Hepatic stellate cell (primary cell): Measurements from ENCODE around the gene ZNF691.
"Not testable (repeated sequence)": the region's sequence is repeated elsewhere in the genome, so short reads cannot be mapped to it uniquely, and the experiment has no call there.

ENCODE experiments used
- DNase-seq: peaks from one replicate; pipeline ENCODE4 v3.0.0; 2011; ENCODE audit warnings: low spot score

ZNF691 gene

DNA sequence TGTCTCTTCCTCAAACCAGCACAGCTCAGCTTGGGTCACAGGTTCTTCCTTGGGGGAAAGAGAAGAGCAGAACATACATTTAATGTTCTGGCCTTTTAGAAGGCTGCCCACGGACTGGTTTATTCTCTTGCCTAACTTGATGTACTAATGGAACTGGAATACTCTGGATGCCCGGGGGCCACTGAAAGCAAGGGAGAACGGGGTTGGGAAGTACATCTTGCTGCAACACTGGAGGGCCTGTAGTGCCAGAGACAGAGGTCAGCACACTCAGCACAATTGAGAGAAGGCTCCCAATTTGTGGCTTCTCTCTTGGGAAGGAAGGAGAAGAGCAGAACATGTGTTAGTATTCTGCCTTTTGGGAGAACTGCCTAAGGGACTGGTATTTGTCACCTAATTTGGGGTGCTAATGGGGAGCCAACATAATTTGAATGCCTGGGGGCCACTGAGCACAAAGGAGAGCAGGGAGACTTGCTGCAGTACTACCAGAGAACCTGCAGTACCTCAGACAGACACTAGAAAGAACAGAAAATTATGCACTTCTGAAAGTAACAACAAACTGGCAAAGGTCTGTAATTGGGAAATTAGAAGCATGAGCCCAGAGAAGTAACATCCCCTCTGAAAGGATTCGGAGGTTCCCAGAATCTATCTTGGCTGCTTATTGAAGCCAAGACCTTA is 14.1 kb downstream of the ZNF691 start:
- no peak for DNase-seq

DNA sequence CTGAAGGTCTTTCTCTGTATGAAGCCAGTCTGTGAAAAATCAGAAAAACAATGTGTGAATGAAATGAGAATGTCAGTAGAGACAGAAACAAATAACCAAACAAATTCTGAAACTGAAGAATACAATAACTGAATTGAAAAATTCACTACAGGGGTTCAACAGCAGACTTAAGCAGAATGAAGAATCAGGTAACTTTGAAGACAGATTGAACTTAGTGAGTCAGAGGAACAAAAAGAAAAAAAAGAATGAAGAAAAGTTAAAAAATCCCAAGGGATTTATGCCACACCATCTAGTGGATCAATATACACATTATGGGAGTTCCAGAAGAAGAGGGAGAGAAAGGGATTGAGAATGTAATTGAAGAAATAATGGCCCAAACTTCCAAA is 14.6 kb downstream of the ZNF691 start:
- DNase-seq: no peak

DNA sequence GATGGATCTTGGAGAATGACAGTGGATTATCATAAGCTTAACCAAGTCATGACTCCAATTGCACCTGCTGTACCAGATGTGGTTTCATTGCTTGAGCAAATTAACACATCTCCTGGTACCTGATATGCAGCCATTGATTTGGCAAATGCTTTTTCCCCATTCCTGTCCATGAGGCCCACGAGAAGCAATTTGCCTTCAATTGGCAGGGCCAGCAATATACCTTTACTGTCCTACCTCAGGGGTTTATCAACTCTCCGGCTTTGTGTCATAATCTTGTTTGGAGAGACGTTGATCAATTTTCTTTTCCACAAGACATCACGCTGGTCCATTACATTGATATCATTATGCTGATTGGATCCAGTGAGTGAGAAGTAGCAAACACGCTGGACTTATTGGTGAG is 20.1 kb downstream of the ZNF691 start:
- DNase-seq: no peak

DNA sequence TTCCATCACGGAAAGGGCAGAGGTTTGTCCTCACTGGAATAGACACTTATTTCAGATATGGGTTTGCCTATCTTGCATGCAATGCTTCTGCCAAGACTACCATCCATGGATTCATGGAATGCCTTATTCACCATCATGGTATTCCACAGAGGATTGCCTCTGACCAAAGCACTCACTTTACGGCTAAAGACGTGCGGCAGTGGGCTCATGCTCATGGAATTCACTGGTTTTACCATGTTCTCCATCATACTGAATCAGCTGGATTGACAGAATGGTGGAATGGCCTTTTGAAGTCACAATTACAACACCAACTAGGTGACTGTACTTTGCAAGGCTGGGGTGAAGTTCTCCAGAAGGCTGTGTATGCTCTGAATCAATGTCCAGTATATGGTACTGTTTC is 22.1 kb downstream of the ZNF691 start:
- not testable (repeated sequence) for DNase-seq

DNA sequence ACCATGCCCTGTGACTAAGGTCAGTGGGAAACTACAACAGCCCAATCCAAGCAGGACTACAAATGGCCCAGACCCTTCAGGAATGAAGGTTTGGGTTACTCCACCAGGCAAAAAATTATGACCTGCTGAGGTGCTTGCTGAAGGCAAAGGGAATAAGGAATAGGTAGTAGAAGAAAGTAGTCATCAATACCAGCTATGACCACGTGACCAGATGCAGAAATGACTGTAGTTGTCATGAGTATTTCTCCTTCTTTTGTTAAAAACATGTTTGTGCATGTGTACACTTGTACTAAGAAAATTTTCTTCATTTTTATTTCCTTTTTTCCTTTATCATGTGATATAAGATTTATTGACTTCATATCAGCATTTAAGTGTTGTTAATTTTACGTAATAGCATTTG is 22.8 kb downstream of the ZNF691 start:
- not testable (repeated sequence) for DNase-seq

DNA sequence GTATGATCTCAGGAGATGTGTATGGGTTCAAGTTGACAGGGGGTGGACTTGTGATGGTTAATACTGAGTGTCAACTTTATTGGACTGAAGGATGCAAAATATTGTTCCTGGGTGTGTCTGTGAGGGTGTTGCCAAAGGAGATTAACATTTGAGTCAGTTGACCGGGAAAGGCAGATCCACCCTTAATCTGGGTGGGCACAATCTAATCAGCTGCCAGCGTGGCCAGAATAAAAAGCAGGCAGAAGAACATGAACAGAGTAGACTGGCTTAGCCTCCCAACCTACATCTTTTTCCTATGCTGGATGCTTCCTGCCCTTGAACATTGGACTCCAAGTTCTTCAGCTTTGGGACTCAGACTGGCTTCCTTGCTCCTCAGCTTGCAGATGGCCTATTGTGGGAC is 23.3 kb downstream of the ZNF691 start:
- DNase-seq: not testable (repeated sequence)

DNA sequence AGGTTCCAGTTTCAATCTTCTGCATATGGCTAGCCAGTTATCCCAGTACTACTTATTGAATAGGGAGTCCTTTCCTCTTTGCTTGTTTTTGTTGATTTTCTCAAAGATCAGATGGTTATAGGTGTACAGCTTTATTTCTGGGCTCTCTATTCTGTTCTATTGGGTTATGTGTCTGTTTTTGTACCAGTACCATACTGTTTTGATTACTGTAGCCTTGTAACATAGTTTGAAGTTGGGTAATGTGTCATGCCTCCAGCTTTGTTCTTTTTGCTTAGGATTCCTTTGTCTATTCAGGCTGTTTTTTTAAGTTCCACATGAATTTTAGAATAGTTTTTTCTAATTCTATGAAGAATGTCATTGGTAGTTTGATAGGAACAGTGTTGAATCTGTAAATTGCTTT is 26.7 kb downstream of the ZNF691 start:
- not testable (repeated sequence) for DNase-seq

DNA sequence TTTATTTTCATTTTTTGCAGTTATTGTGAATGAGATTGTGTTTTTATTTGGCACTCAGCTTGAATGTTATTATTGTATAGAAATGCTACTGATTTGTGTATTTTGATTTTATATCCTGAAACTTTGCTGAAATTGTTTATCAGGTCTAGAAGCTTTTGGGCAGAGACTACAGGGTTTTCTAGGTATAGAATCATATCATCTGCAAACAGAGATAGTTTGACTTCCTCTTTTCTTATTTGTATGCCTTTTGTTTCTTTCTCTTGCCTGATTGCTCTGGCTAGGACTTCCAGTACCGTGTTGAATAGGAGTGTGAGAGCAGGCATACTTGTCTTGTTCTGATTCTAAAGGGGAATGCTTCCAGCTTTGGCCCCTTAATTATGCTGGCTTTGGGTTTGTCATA is 27.3 kb downstream of the ZNF691 start:
- no peak for DNase-seq

DNA sequence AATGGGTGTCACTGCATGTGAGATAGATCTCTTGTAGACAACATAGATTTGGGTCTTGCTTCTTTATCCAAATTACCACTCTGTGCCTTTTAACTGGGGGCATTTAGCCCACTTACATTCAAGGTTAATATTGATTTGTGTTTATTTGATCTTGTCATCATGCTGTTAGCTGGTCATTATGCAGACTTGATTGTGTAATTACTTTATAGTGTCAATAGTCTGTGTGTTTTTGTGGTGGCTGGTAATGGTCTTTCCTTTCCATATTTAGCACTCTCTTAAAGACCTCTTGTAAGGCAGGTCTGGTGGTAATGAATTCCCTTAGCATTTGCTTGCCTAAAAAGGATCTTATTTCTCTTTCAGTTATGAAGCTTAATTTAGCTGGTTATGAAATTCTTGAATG is 29.6 kb downstream of the ZNF691 start:
- no peak for DNase-seq

DNA sequence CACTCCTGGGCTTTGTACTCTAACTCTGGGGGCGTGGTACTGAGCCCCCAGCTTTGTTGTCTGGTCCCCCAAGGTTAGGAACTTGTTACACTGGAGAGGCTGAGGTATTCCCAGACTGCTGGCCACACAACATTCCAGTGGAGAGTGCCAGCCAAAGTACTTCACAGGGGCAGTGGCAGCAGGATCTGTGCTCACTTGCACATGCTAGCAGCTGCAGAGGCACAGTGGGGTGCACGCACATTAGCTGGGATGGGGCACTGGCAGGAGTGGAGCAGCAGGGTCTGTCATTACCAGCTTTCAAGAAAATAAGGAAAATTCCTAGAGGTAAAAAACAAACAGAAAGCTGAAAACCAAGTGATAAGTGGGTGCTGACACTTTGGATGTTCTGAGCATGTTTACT is 31.0 kb downstream of the ZNF691 start:
- no peak for DNase-seq

DNA sequence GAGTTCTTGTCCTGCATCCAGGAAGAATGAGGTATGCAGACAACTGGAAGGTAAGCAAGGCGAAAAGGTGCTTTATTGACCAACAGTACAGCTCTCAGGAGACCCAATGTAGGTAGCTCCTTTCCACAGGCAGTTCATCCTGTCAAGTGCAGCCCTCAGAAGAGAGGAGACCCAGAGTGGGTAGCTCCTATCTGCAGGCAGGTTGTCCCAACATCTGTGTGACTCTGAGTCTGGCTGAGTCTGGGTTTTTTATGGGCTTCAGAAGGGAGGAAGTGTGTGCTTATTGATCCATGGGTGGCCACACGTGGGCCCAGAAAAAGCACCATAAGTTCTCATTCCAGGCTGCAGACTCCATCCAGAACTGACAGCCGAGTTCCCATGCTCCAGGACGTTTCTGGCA is 34.0 kb downstream of the ZNF691 start:
- DNase-seq: no peak

DNA sequence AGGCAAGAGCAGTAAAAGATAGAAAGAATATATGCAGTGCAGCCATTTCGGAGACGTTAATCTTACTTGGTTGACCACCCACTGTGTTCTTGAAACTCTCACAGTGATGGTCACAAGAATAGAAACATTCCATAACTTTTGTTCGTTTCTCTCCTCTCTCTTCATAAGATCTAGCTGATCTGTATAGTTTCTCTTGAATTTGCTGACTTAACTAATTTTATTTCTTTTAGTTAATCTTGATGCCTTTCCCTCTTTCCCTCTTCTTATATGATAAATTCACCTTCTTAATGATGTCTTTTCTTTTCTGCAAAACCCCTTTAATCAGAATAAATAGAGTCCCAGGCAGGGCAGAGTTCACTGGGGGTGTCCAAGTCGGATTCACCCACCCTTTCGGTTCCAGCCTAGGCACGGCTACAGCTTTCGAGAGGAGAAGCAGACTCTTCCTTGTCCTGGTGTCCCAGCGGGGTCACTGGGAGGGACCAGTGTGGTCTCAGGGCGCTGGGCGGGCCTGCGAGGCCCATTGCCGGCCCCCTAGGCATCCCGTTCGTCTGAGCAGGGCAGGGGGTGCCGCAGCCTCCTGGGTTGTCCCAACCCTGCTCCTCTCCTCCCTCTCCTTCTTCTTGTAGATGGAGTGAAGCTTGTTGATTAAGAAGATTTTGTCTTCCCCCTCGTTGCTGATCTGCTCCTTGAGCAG is 39.8 kb downstream of the ZNF691 start:
- DNase-seq: no peak

DNA sequence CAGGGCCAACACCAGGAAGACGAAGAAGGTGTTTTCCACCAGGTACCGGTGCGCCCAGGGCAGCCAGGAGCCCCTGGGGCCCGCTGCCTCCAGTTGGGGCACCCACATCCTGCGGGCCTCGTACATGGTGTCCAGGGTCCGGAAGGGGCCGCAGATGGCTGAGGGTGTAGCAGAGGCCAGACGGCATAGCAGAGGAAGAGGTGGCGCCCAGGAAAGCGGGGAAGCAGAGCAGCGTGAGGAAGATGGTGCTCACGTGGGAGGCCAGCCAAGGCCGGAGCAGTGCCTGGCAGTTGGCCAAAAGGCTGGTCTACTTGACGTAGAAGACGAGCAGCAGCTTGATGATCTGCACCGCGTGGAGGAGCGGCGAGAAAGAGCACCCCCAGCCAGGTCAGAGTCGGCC is 40.4 kb downstream of the ZNF691 start:
- DNase-seq: no peak

DNA sequence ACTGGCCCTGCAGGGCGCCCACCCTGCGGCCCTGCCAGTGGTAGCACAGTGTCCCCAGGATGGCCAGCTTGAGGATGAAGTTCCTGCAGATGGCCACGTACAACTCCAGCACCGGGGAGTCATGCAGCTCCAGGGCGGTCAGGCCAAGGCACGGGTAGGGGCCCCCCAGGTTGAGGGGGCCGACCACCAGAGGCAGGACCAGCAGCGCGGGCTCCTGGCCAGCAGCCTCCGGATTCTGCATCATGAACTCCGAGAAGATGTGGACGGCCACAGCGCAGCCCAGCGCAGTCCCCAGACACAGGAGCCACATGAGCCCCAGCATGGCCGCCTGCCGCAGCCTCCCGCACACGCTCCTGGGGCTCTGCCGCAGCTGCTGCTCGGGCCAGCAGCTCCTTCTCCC is 41.0 kb downstream of the ZNF691 start:
- no peak for DNase-seq

DNA sequence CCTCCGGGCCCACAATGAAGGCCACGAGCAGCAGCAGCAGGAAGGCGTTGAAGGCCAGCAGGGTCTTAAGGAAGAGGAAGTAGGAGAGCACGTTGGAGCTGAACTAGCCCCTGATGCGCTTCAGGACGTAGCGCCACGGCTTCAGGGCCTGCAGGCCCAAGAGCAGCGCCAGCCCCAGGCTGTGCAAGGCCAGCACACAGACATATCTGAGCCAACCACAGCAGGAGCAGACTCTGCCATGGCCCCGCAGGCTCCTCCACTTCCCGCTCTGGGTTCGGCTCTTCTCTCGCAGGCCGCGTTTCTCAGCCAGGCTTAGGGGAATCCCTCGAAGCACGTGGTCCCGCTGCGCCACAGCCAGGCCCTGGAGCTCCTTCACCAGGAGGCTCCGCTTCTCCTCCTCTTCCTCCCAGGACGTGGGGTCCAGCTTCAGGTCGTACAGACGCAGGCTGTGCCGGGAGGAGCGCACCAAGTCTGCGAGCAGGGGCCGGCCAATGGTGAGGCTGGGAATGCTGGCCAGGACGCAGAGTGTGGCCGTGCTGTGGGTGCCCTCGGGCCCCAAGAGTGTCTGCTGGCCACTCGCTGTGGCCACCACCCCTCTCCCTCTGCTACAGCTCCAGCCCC is 41.7 kb downstream of the ZNF691 start:
- DNase-seq: no peak

DNA sequence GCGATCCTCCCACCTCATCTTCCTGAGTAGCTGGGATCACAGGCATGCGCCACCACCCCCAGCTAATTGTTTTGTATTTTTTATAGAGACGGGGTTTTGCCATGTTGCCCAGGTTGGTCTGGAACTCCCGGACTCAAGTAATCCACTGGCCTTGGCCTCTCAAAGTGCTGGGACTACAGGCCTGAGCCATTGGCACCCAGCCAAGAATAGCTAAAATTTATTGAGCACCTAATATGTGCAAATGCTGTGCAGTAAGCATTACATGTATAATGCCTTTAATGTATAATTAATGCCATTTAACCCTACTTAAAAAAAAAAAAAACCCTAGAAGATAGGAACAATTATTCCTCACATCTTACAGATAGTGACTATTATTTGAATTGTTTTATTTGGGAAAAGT is 42.9 kb downstream of the ZNF691 start:
- DNase-seq: no peak

DNA sequence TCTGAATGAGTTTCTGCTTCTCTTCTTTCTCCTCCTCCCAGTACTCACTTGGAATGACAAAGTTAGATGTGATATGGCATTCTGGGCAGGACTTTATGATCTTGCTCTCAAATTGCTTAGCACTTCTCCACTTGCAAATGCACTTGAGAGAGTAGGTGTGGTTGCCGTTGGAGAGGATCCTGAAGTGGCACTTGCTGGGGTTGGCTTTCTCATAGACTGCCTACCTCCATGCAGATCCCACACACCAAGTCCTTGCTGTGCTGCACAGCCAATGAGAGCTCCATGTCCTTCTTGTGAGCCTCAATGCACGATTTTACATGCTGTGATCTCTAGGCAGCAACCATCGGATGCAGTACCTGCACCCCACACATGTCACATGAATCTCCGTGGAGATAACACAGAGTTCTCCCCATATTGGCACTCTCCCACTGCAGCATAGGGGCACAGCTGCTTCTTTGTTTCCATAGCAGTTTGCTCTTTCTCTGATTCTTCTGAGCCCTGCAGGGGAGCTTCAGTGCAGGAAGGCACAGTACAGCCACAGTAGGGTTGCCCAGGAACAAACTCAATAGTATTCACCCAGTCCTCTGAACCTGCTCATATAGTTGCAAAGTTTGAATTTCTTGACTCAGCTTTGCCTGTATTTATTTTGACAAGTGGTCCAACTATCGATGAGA is 45.2 kb downstream of the ZNF691 start:
- no peak for DNase-seq

DNA sequence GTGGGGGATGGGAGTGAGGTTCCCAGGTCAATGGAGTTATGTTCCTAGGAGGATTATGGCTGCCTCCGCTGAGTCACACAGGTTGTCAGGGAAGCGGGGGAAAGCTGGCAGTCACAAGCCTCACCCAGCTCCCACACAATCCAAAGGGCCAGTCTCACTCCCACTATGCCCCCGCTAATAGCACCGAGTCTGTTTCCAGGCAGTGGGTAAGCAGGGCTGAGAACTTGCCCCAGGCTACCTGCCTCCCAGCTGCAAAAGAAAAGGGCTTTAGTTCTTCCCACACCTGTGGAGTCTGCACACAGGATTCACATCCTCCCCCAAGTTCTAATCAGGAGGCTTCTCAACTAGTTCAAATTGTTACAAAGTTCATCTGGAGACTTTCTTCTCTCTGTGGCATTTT is 53.5 kb downstream of the ZNF691 start:
- DNase-seq: not testable (repeated sequence)
